NCI-H1436 (cell line): ENCODE data around the gene ITGB3.
"Not testable (repeated sequence)": the region's sequence is repeated elsewhere in the genome, so short reads cannot be mapped to it uniquely, and the experiment has no call there.

Experiments
- DNase-seq: peaks from one replicate; lab custom pipeline; 2025; lab: John Stamatoyannopoulos, UW

ITGB3 gene

GRCh38 chr17:47244697-47245096 is 8.9 kb upstream of the ITGB3 start:
- no peak for DNase-seq

GRCh38 chr17:47246120-47246519 is 7.5 kb upstream of the ITGB3 start:
- DNase-seq = no peak

GRCh38 chr17:47250855-47251254 is 2.8 kb upstream of the ITGB3 start:
- DNase-seq = no peak

- DNase-seq = no peak
These were observed 2.1 kb upstream of the ITGB3 start for GRCh38 chr17:47251421-47251940.

- DNase-seq = no peak
These were observed 1.4 kb upstream of the ITGB3 start for GRCh38 chr17:47252209-47252608.

GRCh38 chr17:47252766-47253512 is 688 bp upstream of the ITGB3 start:
- DNase-seq = no peak

- no peak for DNase-seq
These were observed 846 bp downstream of the ITGB3 start for GRCh38 chr17:47254403-47254943.

GRCh38 chr17:47257651-47258339 is 4.2 kb downstream of the ITGB3 start:
- DNase-seq = no peak

GRCh38 chr17:47262586-47262985 is 9.0 kb downstream of the ITGB3 start:
- DNase-seq = no peak

- DNase-seq = no peak
These were observed 10.5 kb downstream of the ITGB3 start for GRCh38 chr17:47264166-47264565.

GRCh38 chr17:47265983-47266541 is 12.4 kb downstream of the ITGB3 start:
- no peak for DNase-seq

GRCh38 chr17:47266782-47267181 is 13.2 kb downstream of the ITGB3 start:
- no peak for DNase-seq

GRCh38 chr17:47267354-47267828 is 13.8 kb downstream of the ITGB3 start:
- no peak for DNase-seq

- DNase-seq = not testable (repeated sequence)
These were observed 15.3 kb downstream of the ITGB3 start for GRCh38 chr17:47268964-47269363.

GRCh38 chr17:47269561-47270280 is 16.1 kb downstream of the ITGB3 start:
- DNase-seq = not testable (repeated sequence)

GRCh38 chr17:47270946-47271705 is 17.5 kb downstream of the ITGB3 start:
- DNase-seq = no peak

GRCh38 chr17:47272491-47272890 is 18.9 kb downstream of the ITGB3 start:
- no peak for DNase-seq

- DNase-seq = no peak
These were observed 19.6 kb downstream of the ITGB3 start for GRCh38 chr17:47273245-47273644.

GRCh38 chr17:47274319-47275069 is 20.9 kb downstream of the ITGB3 start:
- no peak for DNase-seq

- no peak for DNase-seq
These were observed 21.8 kb downstream of the ITGB3 start for GRCh38 chr17:47275245-47275984.
